CD4-positive, alpha-beta T cell treated with Interferon gamma for 1 hour (primary cell): ENCODE results near the gene EGR1.

Experiments
- DNase-seq: peaks from one replicate; pipeline ENCODE4 v3.0.0-alpha.2; 2020

EGR1 gene

GRCh38 chr5:138515556-138516245 is 50.4 kb downstream of the EGR1 start:
- no peak for DNase-seq

DNA sequence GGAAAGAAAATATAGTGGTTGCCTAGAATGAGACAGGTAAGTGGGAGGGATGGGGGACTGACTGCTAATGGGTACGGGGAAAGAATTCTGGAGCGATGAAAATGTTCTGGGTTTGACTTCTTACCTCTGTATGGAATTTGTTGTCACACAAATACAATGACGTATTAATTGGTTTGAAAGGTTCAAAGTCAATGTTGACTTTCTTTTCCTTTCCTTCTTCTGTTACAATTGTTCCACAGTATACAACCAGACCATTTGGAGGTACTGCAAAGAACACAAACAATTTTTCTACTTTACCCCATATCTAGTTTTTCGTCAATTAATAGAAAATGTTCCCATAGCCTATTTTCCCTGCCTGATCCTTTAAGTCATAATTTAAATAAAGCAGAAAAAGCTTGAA is 52.2 kb downstream of the EGR1 start:
- no peak for DNase-seq
